PFSK-1 (cell line): ENCODE data around the gene DMWD.

Experiments
- POLR2AphosphoS5 ChIP-seq: IDR thresholded peaks from 2 replicates; pipeline ENCODE4 v1.6.1; 2012; ENCODE audit warnings: low read depth, mild to moderate bottlenecking, control low read depth, low read length, moderate library complexity
- SIN3A ChIP-seq: IDR thresholded peaks from 2 replicates; pipeline ENCODE4 v1.6.1; 2012; ENCODE audit warnings: mild to moderate bottlenecking, low read length, moderate library complexity, borderline replicate concordance; ENCODE audit not compliant: insufficient read depth

GRCh38 chr19:45824531-45825262 is 32.1 kb upstream of the DMWD start:
- TF ChIP-seq SIN3A (no peak), POLR2AphosphoS5 (no peak)
